HEK293 (cell line): ENCODE data around the gene SORCS3.

Experiments used
- CTCF ChIP-seq: fragments of 450-650 bp; formaldehyde crosslinking; IDR thresholded peaks from 2 replicates; pipeline ENCODE4 v1.5.1; 2016; ENCODE audit warnings: missing biosample characterization, missing genetic modification characterization
- PRDM10 ChIP-seq: fragments of 450-650 bp; formaldehyde crosslinking; IDR thresholded peaks from 2 replicates; pipeline ENCODE4 v1.5.1; 2016; ENCODE audit warnings: missing biosample characterization, missing genetic modification characterization
- YY1 ChIP-seq: fragments of 450-650 bp; formaldehyde crosslinking; IDR thresholded peaks from 2 replicates; pipeline ENCODE4 v1.5.1; 2018; ENCODE audit warnings: missing biosample characterization, missing genetic modification characterization
- ZBTB7A ChIP-seq: fragments of 450-650 bp; formaldehyde crosslinking; IDR thresholded peaks from 2 replicates; pipeline ENCODE4 v1.5.1; 2016; ENCODE audit warnings: low read depth, missing biosample characterization, missing genetic modification characterization
- ZIC2 ChIP-seq: fragments of 450-650 bp; formaldehyde crosslinking; IDR thresholded peaks from 2 replicates; pipeline ENCODE4 v1.5.1; 2016; ENCODE audit warnings: missing biosample characterization, missing genetic modification characterization
- ZNF280D ChIP-seq: fragments of 450-650 bp; formaldehyde crosslinking; IDR thresholded peaks from 2 replicates; pipeline ENCODE4 v1.5.1; 2016; ENCODE audit warnings: missing biosample characterization, missing genetic modification characterization
- ZNF391 ChIP-seq: fragments of 450-650 bp; formaldehyde crosslinking; IDR thresholded peaks from 2 replicates; pipeline ENCODE4 v1.5.1; 2016; ENCODE audit warnings: low read depth, missing biosample characterization, missing genetic modification characterization, borderline replicate concordance
- ZNF624 ChIP-seq: fragments of 450-650 bp; formaldehyde crosslinking; IDR thresholded peaks from 2 replicates; pipeline ENCODE4 v1.5.1; 2017; ENCODE audit warnings: missing biosample characterization, missing genetic modification characterization
- ZNF658 ChIP-seq: fragments of 450-650 bp; formaldehyde crosslinking; IDR thresholded peaks from 2 replicates; pipeline ENCODE4; 2016; ENCODE audit warnings: missing biosample characterization, missing genetic modification characterization

GRCh38 chr10:104657457-104657856, 16.4 kb downstream of the SORCS3 start:
- TF ChIP-seq YY1: no peak
- TF ChIP-seq ZNF280D (tag by site-specific recombination): no peak
- TF ChIP-seq ZNF391 (tag by site-specific recombination): no peak
- no peak for TF ChIP-seq CTCF
- no peak for TF ChIP-seq ZIC2
- no peak for TF ChIP-seq ZBTB7A (tag by site-specific recombination)
- no peak for TF ChIP-seq PRDM10 (tag by site-specific recombination)
- no peak for TF ChIP-seq ZNF658
- no peak for TF ChIP-seq ZNF624 (tag by site-specific recombination)
